GM21526 (cell line): ENCODE measurements around the gene MYO1F.

Source experiments
- ATAC-seq: cut with Tn5 transposase; IDR thresholded peaks from one replicate; pipeline ENCODE4 v1.9.1; 2021; ENCODE audit warnings: moderate library complexity; ENCODE audit not compliant: unreplicated experiment, low FRiP score

MYO1F gene

DNA sequence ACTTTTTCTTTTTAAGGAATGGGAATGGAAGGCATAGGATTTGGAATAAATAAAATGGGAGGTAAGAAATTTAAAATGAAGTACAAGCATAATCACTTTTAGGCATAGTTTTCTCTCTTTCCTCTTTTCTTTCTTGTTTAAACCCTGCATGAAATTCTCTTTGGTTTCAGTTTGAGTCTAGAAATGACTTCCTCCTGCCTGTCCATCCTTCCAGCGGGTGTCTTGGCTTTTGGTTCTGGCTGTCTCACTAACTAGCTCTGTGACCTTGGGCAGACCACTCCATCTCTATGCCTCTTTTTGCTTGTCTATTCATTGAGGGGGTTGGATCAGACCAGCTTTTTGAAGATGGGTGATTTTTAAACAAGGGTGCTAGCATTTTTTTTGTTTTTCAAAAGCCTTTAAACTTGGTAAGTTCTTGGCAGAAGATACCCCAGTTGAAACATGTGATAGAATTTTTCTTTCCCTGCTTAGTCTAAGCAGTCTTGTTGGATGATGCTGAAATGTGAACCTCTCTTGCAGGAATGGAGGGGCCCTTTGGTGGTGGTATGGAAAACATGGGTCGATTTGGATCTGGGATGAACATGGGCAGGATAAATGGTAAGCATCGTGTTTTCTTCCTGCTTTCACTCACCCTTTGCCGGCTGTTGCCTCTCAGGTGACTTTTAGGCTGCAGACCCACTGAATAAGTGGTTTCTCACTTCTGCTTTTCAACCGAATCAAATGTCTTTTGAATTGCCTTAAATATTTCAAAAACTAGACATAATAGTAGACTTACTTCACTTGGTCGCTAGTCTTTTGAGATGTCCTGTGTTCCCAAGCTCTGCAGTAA lies 103.4 kb downstream of the MYO1F start:
- ATAC-seq: no peak
